ENCODE measurements around the gene ZFR.
"Not testable (repeated sequence)": the region's sequence is repeated elsewhere in the genome, so short reads cannot be mapped to it uniquely, and the experiment has no call there.

The ZFR gene

GRCh38 chr5:32406650-32407049, 37.9 kb downstream of the ZFR start:
- DNase-seq: no peak

- DNase-seq: no peak
Measured at GRCh38 chr5:32405507-32405906, 39.0 kb downstream of the ZFR start.

GRCh38 chr5:32403760-32404159, 40.8 kb downstream of the ZFR start:
- DNase-seq: no peak

- no peak for DNase-seq
Measured at GRCh38 chr5:32400401-32400800, 44.1 kb downstream of the ZFR start.

- not testable (repeated sequence) for DNase-seq
Measured at GRCh38 chr5:32398754-32399153, 45.8 kb downstream of the ZFR start.

GRCh38 chr5:32394981-32395380, 49.6 kb downstream of the ZFR start:
- no peak for DNase-seq

- DNase-seq: no peak
Measured at GRCh38 chr5:32392039-32392438, 52.5 kb downstream of the ZFR start.

GRCh38 chr5:32390819-32391591, 53.5 kb downstream of the ZFR start:
- no peak for DNase-seq

- no peak for DNase-seq
Measured at GRCh38 chr5:32388432-32389129, 56.0 kb downstream of the ZFR start.

GRCh38 chr5:32387841-32388240, 56.7 kb downstream of the ZFR start:
- DNase-seq: no peak

- no peak for DNase-seq
Measured at GRCh38 chr5:32387211-32387610, 57.3 kb downstream of the ZFR start.

- DNase-seq: no peak
Measured at GRCh38 chr5:32384621-32385020, 59.9 kb downstream of the ZFR start.

- no peak for DNase-seq
Measured at GRCh38 chr5:32383586-32383985, 61.0 kb downstream of the ZFR start.

GRCh38 chr5:32383065-32383464, 61.5 kb downstream of the ZFR start:
- DNase-seq: no peak

GRCh38 chr5:32379421-32379820, 65.1 kb downstream of the ZFR start:
- DNase-seq: no peak

GRCh38 chr5:32378966-32379365, 65.6 kb downstream of the ZFR start:
- DNase-seq: no peak

GRCh38 chr5:32369542-32370155, 74.9 kb downstream of the ZFR start:
- no peak for DNase-seq

GRCh38 chr5:32369032-32369431, 75.5 kb downstream of the ZFR start:
- DNase-seq: no peak

- DNase-seq: not testable (repeated sequence)
Measured at GRCh38 chr5:32367271-32367670, 77.3 kb downstream of the ZFR start.

- DNase-seq: no peak
Measured at GRCh38 chr5:32365623-32366022, 78.9 kb downstream of the ZFR start.

GRCh38 chr5:32363030-32363429, 81.5 kb downstream of the ZFR start:
- DNase-seq: no peak

GRCh38 chr5:32362527-32362926, 82.0 kb downstream of the ZFR start:
- no peak for DNase-seq

- no peak for DNase-seq
Measured at GRCh38 chr5:32360906-32361305, 83.6 kb downstream of the ZFR start.

GRCh38 chr5:32358611-32359010, 85.9 kb downstream of the ZFR start:
- no peak for DNase-seq
